ENCODE results near the gene NPR3. TPM values are rescaled to one million over a fixed set of nuclear protein-coding genes. Genes with fewer than 3 reads are reported as not detected.

The NPR3 gene
- total RNA-seq, 4 donors from 2014 or later, result 7.6 to 51.2 (median 20.6) TPM

GRCh38 chr5:32724526-32724925, 13.4 kb downstream of the NPR3 start:
- no peak overlapping the region for H3K4me3 ChIP-seq
- H3K27me3 ChIP-seq, result no peaks in the 10 kb centered on the region
- no peak for TF ChIP-seq POLR2A (IDR thresholded peaks at IDR 0.05)
- TF ChIP-seq, protein P1, sequence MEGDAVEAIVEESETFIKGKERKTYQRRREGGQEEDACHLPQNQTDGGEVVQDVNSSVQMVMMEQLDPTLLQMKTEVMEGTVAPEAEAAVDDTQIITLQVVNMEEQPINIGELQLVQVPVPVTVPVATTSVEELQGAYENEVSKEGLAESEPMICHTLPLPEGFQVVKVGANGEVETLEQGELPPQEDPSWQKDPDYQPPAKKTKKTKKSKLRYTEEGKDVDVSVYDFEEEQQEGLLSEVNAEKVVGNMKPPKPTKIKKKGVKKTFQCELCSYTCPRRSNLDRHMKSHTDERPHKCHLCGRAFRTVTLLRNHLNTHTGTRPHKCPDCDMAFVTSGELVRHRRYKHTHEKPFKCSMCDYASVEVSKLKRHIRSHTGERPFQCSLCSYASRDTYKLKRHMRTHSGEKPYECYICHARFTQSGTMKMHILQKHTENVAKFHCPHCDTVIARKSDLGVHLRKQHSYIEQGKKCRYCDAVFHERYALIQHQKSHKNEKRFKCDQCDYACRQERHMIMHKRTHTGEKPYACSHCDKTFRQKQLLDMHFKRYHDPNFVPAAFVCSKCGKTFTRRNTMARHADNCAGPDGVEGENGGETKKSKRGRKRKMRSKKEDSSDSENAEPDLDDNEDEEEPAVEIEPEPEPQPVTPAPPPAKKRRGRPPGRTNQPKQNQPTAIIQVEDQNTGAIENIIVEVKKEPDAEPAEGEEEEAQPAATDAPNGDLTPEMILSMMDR (IDR thresholded peaks at IDR 0.05), result no peak
- no peak overlapping the region for H3K27ac ChIP-seq
- H3K4me1 ChIP-seq, result no peaks in the 10 kb centered on the region
- H3K36me3 ChIP-seq, result peaks cover 0 to 3% of the 10 kb centered on the region in 2 donors
- DNase-seq, result no peak
- H3K9me3 ChIP-seq, result peaks cover 0 to 6% of the 10 kb centered on the region in 2 donors
- intact Hi-C loops (cut with DNase I; ENCODE audit: low total_unique reads), result no loop called here

DNA sequence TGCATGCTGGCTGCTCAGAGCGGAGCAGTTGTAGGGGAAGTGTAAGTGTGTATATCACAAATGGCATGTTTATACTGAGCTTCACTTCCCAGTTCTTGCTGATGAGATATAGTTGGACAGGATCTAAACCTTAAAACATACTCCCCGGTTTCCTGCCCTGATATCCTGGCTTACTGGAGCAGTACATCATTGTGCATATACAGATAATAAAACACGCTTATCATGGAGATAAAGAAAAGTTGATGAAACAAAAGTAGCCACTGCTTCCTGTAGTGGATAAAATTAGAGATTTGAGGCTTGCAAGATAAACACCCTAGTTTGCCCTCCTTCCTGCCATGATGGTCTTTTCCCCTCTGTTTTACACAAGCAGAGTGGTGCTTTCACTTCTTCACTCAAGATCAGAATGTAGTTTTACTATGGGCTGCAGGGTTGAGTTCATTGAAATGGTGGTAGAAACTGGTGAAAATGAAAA, 15.0 kb downstream of the NPR3 start:
- no peak overlapping the region for H3K27ac ChIP-seq
- intact Hi-C loops (cut with DNase I; ENCODE audit: low total_unique reads), result no loop called here
- peaks cover 0 to 3% of the 10 kb centered on the region in 2 donors for H3K36me3 ChIP-seq
- H3K4me1 ChIP-seq, result no peaks in the 10 kb centered on the region
- no peak overlapping the region for H3K4me3 ChIP-seq
- peaks cover 0 to 6% of the 10 kb centered on the region in 2 donors for H3K9me3 ChIP-seq
- no peaks in the 10 kb centered on the region for H3K27me3 ChIP-seq
- TF ChIP-seq, protein P1 (IDR thresholded peaks at IDR 0.05), result no peak
- no peak for TF ChIP-seq POLR2A (IDR thresholded peaks at IDR 0.05)
- no peak for DNase-seq

DNA sequence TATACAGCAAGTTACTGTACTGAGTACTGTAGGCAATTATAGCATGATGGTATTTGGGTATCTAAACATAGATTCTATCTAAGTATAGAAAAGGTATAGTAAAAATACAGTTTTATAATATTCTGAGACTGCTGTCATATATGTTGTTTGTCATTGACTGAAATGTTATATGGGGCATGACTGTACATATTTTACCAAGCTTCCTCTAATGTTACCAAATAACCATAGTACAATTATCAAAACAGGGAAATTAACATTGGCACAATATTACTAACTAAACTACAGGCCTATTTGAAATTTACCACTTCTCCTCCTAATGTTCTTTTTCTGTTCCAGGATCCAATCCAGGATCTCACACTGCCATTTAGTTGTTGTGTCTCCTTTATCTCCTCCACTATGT, 18.5 kb downstream of the NPR3 start:
- Histone ChIP-seq H3K4me1 (no peaks in the 10 kb centered on the region), H3K27ac (no peak overlapping the region), H3K9me3 (peaks cover 0 to 6% of the 10 kb centered on the region in 2 donors), H3K27me3 (no peaks in the 10 kb centered on the region), H3K36me3 (peaks cover 0 to 3% of the 10 kb centered on the region in 2 donors), H3K4me3 (no peak overlapping the region)
- no peak for DNase-seq
- no peak for TF ChIP-seq POLR2A (IDR thresholded peaks at IDR 0.05)
- TF ChIP-seq, protein P1 (IDR thresholded peaks at IDR 0.05), result no peak
- intact Hi-C loops (cut with DNase I; ENCODE audit: low total_unique reads), result no loop called here

DNA sequence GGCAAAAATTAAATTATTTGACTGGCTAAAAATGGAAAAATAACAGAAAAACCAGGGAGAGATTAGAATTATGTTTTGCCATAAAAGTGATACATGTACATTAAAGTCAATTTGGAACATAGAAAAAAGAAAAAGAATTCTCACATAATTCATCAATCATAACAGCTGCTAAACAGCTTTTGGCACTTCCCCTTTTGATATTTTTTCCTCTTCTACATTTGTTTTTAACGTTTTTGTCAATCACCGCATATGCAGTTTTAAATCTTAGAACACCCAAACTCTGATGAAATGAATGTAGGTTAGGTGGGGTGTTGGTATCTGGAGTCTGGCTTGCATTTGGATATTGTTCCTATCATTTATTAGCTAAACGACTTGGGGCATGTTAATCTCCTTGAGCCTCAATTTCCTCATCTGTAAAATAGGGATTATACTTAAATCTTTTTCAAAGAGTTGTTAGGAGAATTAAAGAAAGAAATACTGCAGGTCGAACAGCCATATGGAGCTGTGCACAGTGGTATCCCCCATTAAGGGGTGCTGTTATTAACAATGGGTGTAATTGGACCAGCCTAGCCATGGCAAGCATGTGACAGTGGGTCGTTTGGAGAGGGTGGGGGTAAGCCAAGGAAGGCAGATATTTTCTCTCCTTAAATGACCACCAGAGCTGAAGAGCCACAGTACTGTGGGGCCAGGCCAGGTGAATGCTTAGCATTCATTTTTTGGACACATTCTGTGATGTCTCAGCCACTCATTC, 22.6 kb downstream of the NPR3 start:
- Histone ChIP-seq H3K27me3 (no peaks in the 10 kb centered on the region), H3K4me3 (no peak overlapping the region), H3K27ac (no peak overlapping the region), H3K4me1 (no peaks in the 10 kb centered on the region), H3K9me3 (no peaks in the 10 kb centered on the region), H3K36me3 (no peaks in the 10 kb centered on the region)
- no peak for TF ChIP-seq POLR2A (IDR thresholded peaks at IDR 0.05)
- TF ChIP-seq, protein P1 (IDR thresholded peaks at IDR 0.05), result no peak
- DNase-seq, result no peak
- intact Hi-C loops (cut with DNase I; ENCODE audit: low total_unique reads), result no loop called here

DNA sequence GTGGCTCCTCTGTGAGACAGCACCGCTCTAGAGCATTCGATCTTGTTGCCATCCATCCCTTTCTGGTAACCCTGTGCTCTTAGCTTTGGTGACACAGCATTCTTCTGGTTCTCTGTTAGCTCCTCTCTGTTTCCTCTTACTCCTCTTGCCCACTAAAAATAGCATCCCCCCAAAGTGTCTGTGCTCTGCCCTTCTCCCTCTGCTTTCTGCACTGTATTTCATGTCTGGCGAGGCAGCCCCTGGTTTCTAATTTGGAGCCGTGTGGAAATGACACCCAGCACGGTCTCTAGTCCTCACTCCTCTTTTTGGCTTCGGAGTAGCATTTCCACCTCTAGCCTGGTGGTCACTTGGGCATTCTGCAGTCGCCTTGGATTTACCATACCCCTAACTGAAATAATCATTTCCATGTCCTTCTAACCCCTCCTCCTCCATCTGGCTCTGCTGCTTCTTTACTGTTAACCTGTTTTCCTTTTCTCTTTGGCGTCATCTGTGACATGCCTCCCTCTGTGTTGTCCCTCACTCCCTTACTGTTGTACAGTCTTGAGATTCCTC, 23.8 kb downstream of the NPR3 start:
- Histone ChIP-seq H3K27me3 (no peaks in the 10 kb centered on the region), H3K9me3 (no peaks in the 10 kb centered on the region), H3K27ac (no peak overlapping the region), H3K4me1 (no peaks in the 10 kb centered on the region), H3K36me3 (no peaks in the 10 kb centered on the region), H3K4me3 (no peak overlapping the region)
- intact Hi-C loops (cut with DNase I; ENCODE audit: low total_unique reads), result no loop called here
- no peak for DNase-seq
- TF ChIP-seq, protein P1 (IDR thresholded peaks at IDR 0.05), result no peak
- TF ChIP-seq POLR2A (IDR thresholded peaks at IDR 0.05), result no peak
